ENCODE results near the gene KLRC1.
"Not testable (repeated sequence)": the region's sequence is repeated elsewhere in the genome, so short reads cannot be mapped to it uniquely, and the experiment has no call there.

Gene KLRC1

GRCh38 chr12:10420334-10420733 lies 32.8 kb downstream of the KLRC1 start, which contains the start of gene KLRC3:
Gene KLRC3 (minus strand): TSS chr12:10420595. CDS start chr12:10420550, 45 bp downstream.
- not testable (repeated sequence) for DNase-seq

DNA sequence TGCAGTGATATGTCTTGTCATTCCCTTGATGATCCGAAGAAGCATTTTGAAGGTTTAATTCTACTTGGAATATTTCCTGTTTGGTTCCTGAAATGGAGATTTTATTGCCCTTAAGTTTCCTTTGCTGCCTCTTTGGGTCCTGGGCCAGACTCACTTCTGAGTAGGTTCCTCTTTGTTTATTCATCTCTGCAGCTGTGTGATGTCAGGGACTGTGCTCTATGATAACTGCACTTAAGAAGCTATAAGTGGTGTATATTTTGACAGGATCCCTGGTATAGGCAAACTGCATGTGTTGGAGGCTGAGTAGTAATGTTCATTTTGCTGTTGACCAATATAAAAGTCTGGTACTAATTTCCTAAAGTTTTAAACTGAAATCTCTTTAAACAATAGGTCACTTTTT lies 43.8 kb downstream of the KLRC1 start, which contains the start of gene KLRC4:
Gene KLRC4 (minus strand): TSS at position 366 of the 400 bp plus-strand sequence. CDS start 182 bp downstream, at position 184.
- peak; percentile 64 for DNase-seq

DNA sequence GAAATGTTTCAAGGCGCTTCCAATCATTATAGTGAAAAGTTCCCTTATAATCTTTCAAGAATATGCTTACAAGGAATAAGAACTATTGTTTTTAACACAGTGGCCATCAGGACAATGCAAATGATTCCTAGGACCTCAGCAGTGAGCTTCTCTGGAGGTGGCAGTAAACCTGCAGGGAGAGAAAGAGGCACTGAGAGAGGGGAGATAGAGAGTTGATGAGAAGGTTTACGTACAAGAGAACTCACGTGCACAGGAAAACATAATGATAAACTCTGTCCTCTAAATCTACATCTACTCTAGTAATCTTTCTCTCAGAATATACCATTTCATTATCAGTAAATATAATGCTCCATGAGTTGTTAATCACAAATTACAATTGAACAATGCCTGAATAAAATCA lies 44.3 kb downstream of the KLRC1 start:
- DNase-seq = no peak

DNA sequence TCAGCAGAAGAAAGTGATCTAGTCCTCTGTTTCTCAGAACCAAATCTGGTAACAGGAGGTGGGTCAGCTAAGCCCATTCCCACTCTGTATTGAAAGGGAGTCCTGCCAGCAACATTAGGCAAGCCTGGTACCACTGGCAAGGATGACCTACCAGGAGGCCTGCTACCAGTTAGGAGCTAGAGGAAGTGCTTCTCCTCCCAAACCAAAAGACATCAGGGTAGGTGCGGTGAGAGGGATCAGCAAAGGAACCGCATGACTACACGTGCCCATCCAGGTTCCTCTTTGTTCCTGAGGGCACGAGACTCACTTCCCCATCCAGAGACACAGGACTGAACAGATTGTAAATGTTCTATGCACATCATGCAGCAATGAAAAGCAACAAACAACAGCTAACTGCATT lies 46.5 kb downstream of the KLRC1 start:
- no peak for DNase-seq

DNA sequence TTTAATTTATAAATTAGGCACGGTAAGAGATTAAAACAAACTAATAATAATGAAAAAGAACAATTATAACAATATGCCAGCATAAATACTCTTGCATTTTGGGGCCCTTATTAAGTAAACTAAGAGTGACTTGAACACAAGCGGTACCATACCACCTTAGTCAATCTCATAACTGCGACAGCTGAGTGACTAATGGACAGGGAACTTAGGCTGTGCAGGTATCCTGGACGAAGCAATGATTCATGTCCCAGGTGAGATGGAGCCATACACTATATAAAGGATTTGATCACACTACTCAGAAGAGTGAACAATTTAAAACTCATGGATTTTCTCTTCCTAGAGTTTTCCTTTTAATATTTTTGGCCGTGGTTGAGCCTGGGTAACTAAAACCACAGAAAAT lies 47.9 kb downstream of the KLRC1 start:
- peak; percentile 43 for DNase-seq

- DNase-seq = no peak
Measured at GRCh38 chr12:10404798-10405197, 48.4 kb downstream of the KLRC1 start.

GRCh38 chr12:10400829-10401228 lies 52.3 kb downstream of the KLRC1 start:
- DNase-seq = no peak

DNA sequence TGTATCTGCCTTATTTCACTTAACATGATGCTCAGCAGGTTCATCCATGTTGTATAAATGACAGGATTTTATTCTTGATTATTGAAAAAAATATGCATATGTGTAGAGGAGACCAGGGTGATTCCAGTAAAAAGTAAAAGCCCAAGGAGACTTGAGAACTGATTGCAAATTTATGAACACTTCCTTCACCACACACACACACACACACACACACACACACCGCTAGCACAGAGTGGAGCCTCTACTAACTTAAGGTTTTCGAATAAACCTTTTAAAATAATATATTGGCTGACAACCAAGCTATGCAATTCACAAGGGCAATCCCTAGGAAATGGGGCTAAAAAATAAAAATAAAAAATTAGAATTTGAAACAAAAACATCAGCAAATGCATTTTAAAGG lies 55.0 kb downstream of the KLRC1 start:
- DNase-seq = no peak

- DNase-seq = peak; percentile 87
Measured at GRCh38 chr12:10397296-10397695, 55.9 kb downstream of the KLRC1 start.

GRCh38 chr12:10396176-10396575 lies 57.0 kb downstream of the KLRC1 start:
- DNase-seq = not testable (repeated sequence)
